ENCODE results near the gene SEZ6L2.
"Not testable (repeated sequence)": the region's sequence is repeated elsewhere in the genome, so short reads cannot be mapped to it uniquely, and the experiment has no call there.

The SEZ6L2 gene

GRCh38 chr16:29849505-29849904 lies 49.8 kb downstream of the SEZ6L2 start:
- no peak for DNase-seq

DNA sequence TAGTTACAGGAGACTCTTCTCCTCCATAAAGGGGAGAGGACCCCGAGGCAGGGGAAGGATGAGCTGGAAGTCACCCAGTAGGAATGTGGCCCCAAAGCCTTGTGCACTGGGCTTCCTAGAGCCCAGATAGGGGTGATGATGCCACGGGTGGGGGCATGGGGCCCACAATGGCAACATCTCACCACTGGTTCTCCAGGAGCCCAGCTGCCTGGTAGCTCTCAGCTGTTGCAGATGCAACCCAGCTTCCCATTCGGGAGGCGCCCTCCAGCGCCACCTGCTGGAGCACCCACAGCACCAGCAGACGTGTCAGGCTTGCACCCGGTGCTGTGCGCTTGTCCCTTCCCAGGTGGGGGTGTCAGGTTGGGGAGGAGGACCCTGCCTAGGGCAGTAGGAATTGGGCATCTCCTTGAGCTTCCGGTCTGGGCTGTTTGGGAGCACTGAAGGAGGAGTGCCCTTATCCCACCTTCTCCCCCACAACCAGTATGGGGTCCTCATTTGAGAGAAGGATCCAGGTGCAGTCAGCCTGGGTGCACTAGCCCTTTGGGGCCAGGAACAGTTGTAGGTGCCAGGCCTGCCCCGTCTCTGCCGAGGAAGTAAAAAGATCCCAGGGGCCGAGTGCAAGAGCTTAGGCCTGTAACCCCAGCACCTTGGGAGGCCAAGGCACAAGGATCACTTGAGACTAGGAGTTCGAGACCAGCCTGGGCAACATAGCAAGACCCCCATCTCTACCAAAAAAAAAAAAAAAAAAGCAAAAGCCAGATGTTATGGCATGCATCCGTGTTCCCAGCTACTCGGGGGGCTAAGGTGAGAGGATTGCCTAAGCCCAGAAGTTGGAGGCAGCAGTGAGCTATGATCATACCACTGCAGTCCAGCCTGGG lies 50.7 kb downstream of the SEZ6L2 start:
- peak; percentile 5 to 24 for DNase-seq

DNA sequence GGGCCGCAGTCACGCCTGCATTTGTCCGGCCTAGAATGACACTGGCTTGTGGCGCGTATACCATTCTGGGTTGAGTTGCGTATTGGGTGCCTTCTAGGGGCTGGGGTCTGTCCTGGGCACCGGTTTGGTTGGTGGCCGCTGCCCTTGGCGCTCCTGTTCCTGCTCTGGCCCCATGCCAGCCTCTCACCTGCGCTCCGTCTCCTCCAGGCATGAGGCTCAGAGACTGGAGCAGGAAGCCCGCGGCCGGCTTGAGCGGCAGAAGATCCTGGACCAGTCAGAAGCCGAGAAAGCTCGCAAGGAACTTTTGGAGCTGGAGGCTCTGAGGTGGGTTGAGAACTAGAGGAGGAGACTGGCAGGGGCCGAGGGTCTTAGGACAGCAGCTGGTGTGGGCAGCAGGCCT lies 53.7 kb downstream of the SEZ6L2 start:
- DNase-seq, result no peak

DNA sequence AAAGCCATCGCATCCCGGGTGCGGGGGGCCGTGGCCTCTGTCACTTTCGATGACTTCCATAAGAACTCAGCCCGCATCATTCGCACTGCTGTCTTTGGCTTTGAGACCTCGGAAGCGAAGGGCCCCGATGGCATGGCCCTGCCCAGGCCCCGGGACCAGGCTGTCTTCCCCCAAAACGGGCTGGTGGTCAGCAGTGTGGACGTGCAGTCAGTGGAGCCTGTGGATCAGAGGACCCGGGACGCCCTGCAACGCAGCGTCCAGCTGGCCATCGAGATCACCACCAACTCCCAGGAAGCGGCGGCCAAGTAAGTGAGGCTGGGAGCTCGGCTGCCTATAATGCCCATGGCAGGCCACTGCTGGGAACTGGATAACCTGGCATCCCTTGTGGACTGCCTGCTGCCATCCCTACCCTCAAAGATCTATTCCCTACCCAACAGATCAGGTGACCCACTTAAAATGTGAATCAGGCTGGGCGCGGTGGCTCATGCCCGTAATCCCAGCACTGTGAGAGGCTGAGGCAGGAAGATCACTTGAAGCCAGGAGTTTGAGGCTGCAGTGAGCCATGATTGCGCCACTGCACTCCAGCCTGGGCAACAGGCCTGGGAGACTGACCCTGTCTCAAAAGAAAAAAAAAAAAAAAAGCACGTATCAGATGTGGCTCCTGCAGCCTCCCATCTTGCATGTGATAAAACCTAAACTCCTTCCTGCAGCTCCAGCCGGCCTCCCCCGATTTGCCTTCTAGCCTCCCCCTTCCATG lies 54.6 kb downstream of the SEZ6L2 start:
- DNase-seq, result no peak

- DNase-seq, result no peak
These were observed 55.4 kb downstream of the SEZ6L2 start for GRCh38 chr16:29843931-29844330.

DNA sequence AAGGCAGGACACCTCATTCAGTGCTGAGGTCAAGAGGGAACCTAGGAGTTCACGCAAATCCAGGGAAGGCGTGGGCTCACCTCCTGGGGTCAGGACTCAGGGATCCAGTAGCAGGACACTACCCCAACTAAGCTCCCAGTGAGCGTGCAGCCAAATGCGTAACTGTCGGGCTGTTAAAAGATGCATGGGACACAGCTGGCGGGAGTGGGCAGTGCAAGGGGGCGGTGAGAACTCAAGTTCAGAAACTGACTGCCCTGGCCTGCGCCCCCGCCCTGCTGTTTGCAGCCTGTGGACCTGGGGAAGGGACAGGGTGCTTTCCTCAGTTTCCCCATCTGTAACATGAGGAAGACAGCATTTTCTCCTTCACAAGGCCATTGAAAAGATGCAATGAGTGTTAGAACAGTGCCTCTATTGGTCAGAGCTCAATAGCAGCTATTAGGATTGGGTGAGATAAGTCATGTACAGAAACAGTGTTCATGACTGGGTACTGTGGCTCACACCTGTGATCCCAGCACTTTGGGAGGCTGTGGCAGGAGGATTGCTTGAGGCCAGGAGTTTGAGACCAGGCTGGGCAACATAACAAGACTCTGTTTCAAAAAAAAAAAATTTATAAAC lies 56.5 kb downstream of the SEZ6L2 start:
- no peak for DNase-seq

DNA sequence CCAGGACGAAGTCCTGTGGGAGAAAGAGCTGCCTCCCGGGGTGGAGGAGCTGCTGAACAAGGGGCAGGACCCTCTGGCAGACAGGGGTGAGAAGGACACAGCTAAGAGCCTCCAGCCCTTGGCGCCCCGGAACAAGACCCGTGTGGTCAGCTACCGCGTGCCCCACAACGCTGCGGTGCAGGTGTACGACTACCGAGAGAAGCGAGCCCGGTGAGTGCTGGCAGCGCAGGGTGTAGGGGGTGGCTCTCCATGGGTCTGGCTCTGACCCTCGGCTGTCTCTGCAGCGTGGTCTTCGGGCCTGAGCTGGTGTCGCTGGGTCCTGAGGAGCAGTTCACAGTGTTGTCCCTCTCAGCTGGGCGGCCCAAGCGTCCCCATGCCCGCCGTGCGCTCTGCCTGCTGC lies 57.7 kb downstream of the SEZ6L2 start:
- no peak for DNase-seq

- no peak for DNase-seq
These were observed 59.1 kb downstream of the SEZ6L2 start for GRCh38 chr16:29840240-29840639.

GRCh38 chr16:29839822-29840221 lies 59.5 kb downstream of the SEZ6L2 start:
- no peak for DNase-seq

DNA sequence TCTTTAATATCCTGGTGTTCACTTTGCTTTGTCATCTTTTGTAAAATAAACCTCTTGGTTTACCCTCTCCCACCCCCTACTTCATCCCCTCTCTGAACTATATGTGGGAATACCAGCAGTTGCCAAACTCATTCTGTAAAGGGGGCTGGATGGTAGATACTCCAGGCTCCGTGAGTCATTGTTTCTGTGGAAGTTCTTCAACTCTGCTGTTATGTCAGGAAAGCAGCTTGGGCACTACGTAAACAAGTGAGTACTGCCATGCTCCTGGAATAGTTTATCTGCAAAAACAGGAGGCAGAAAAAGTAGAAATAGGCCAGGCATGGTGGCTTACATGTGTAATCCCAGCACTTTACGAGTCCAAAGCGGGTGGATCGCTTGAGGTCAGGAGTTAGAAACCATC lies 61.5 kb downstream of the SEZ6L2 start:
- DNase-seq, result no peak

DNA sequence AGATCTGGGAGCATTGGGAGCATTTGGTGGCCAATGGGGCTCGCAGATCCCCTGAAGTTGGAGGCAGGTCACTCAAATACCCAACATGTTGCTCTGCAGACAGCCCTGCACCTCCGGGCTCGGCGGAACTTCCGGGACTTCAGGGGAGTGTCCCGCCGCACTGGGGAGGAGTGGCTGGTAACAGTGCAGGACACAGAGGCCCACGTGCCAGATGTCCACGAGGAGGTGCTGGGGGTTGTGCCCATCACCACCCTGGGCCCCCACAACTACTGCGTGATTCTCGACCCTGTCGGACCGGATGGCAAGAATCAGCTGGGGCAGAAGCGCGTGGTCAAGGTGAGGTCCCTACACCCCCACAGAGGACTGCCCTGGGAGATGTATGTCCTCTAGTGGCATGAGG lies 62.7 kb downstream of the SEZ6L2 start:
- DNase-seq, result no peak

GRCh38 chr16:29835926-29836325 lies 63.4 kb downstream of the SEZ6L2 start:
- DNase-seq, result no peak

DNA sequence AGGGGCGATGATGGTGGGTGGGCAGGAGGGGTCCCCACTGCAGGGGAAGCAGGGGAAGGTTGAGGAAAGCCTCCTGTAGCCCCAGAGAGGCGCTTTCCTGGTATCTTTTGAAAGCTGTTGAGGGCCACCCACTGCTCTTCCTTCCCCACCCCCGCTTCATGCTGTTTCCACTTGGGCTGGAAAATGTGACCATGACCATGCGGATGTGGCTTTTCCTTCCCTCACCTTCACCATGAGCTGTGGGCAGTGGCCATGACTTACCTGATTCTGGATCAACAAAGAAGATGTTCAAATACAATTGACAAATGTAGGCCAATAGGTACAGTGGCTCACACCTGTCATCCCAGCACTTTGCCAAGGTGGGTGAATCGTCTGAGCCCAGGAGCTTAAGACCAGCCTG lies 65.3 kb downstream of the SEZ6L2 start:
- DNase-seq, result no peak

GRCh38 chr16:29833219-29833618 lies 66.1 kb downstream of the SEZ6L2 start:
- not testable (repeated sequence) for DNase-seq

GRCh38 chr16:29831490-29831889 lies 67.9 kb downstream of the SEZ6L2 start:
- DNase-seq, result no peak

- no peak for DNase-seq
These were observed 68.6 kb downstream of the SEZ6L2 start for GRCh38 chr16:29830774-29831173.

GRCh38 chr16:29826342-29826695 lies 73.0 kb downstream of the SEZ6L2 start:
- DNase-seq, result no peak

- DNase-seq, result no peak
These were observed 74.0 kb downstream of the SEZ6L2 start for GRCh38 chr16:29825145-29826044.

DNA sequence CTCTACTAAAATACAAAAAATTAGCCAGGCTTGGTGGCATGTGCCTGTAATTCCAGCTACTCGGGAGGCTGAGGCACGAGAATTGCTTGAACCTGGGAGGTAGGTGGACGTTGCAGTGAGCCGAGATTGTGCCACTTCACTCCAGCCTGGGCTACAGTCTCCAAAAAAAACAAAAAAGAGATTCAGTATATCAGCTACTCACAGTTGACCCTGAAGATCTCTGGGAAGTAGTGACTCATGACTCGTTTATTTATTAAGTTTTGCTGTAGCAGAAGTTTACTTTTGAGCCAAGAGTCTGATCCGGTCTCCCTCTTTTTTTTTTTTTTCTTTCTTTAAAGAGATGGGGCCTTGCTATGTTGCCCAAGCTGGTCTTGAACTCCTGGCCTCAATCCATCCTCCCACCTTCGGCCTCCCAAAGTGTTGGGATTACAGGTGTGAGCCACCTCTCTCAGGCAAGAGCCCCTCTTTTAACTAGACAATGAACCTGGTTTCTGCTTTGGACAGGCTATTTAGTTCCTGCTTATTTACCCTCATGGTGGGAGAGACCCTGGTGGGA lies 74.7 kb downstream of the SEZ6L2 start:
- no peak for DNase-seq

DNA sequence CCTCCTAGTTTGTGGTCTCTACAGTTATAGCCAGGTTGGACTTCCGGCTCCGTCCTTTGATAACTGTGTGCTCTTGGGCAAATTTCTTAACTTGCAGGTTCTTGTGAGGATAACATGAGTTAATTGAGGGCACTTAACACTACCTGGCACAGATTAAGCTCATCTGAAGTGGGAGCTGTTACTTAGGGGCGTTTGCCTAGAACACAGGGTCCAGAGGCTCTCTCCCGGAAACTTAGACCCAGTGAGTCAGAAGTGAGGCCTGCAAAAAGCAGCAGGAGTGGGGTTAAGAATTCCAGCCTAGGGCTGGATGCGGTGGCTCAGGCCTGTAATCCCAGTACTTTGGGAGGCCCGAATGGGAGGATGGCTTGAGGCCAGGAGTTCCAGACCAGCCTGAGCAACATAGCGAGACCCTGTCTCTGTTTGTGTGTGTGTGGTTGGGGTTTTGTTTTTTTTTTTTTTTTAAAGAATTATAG lies 77.7 kb downstream of the SEZ6L2 start:
- no peak for DNase-seq
